GM12878 (cell line): ENCODE data around the gene PDCD7. TPM values are rescaled to one million over a fixed set of nuclear protein-coding genes. Genes with fewer than 3 reads are reported as not detected.

Source experiments
- ATAC-seq: fragments of 200-7000 bp; cut with Tn5 transposase; 3 replicates; pipeline ENCODE4 v1.9.1; 2020; ENCODE audit warnings: mild to moderate bottlenecking, moderate library complexity
- BruUV-seq: library from RNA; stranded (reverse); fragments of 400-500 nt; replicated peaks from 2 replicates; lab custom pipeline; 2021; lab: Mats Ljungman, UMichigan
- CTCF ChIA-PET: fragments of 300-600 bp; sonication (Branson Sonifier 250); formaldehyde crosslinking; extraction: SDS; loops from one replicate; lab custom pipeline; 2021; ENCODE audit warnings: inconsistent platforms; lab: Yijun Ruan, JAX
- POLR2A ChIA-PET: fragments of 350-600 bp; formaldehyde crosslinking; extraction: SDS; loops from one replicate; lab custom pipeline; 2021; ENCODE audit warnings: inconsistent platforms; lab: Charles Lee
- RAD21 ChIA-PET: fragments of 300-600 bp; sonication (Branson Sonifier 250); formaldehyde crosslinking; loops from one replicate; lab custom pipeline; 2023; ENCODE audit warnings: antibody characterized with exemption; ENCODE audit not compliant: unreplicated experiment; lab: Charles Lee
- SMC1A ChIA-PET: fragments of 300-600 bp; sonication (Branson Sonifier 250); formaldehyde crosslinking; loops from one replicate; lab custom pipeline; 2023; ENCODE audit not compliant: unreplicated experiment, uncharacterized antibody; lab: Charles Lee
- DNase-seq: peaks from one replicate; pipeline ENCODE4 v3.0.0-alpha.2; 2011; ENCODE audit warnings: low read depth, low spot score
- FAIRE-seq: peaks from 3 replicates; lab custom pipeline; 2011; peaks lifted over from hg19 to GRCh38; lab: Jason Lieb, UNC
- H2AFZ ChIP-seq: 2 replicates; pipeline ENCODE4 v1.6.0; 2011; ENCODE audit warnings: low read depth, low read length, control low read depth; ENCODE audit not compliant: control insufficient read depth
- H3K27ac ChIP-seq: 2 replicates; pipeline ENCODE4 v1.5.1; 2011; ENCODE audit warnings: control low read depth; ENCODE audit not compliant: control insufficient read depth, insufficient read depth
- H3K27me3 ChIP-seq, 2 experiments: replicated peaks in 1 of 2; 2 replicates each; pipeline versions ENCODE4 v1.6.0 to v1.6.1; 2011; ENCODE audit warnings: low read length in 1 of 2; ENCODE audit not compliant: control insufficient read depth in 2 of 2, insufficient read depth in 2 of 2
- H3K36me3 ChIP-seq, 2 experiments: 2 replicates each; pipeline ENCODE4 v1.5.1; 2011; ENCODE audit warnings: low read length in 1 of 2; ENCODE audit not compliant: control insufficient read depth in 2 of 2, insufficient read depth in 2 of 2
- H3K4me1 ChIP-seq: 2 replicates; pipeline ENCODE4 v1.6.1; 2011; ENCODE audit warnings: mild to moderate bottlenecking, low read length, moderate library complexity, mixed read lengths; ENCODE audit not compliant: control insufficient read depth, insufficient read depth
- H3K4me2 ChIP-seq: 2 replicates; pipeline ENCODE4 v1.6.0; 2011; ENCODE audit warnings: control low read depth; ENCODE audit not compliant: control insufficient read depth, insufficient read depth
- H3K4me3 ChIP-seq: fragments of 200-600 bp; sonication (generic); 2 replicates; pipeline ENCODE4 v1.5.1; 2016
- H3K79me2 ChIP-seq: 2 replicates; pipeline ENCODE4 v1.6.0; 2011; ENCODE audit warnings: low read length; ENCODE audit not compliant: control insufficient read depth, insufficient read depth
- H3K9ac ChIP-seq: 2 replicates; pipeline ENCODE4 v1.8.0; 2011; ENCODE audit warnings: low read length, control low read depth, mixed read lengths; ENCODE audit not compliant: control insufficient read depth, insufficient read depth
- H3K9me3 ChIP-seq: replicated peaks from 3 replicates; pipeline ENCODE4 v1.5.1; 2011; ENCODE audit warnings: mild to moderate bottlenecking, low read length; ENCODE audit not compliant: control insufficient read depth, insufficient read depth
- H4K20me1 ChIP-seq: 2 replicates; pipeline ENCODE4 v1.6.0; 2011; ENCODE audit not compliant: control insufficient read depth, insufficient read depth
- CHD1 ChIP-seq: IDR thresholded peaks from 2 replicates; pipeline ENCODE4 v1.6.1; 2012; ENCODE audit warnings: low read depth, low read length, improper control_type of control experiment
- CHD4 ChIP-seq: fragments of 200-600 bp; sonication (generic); IDR thresholded peaks from 2 replicates; pipeline ENCODE4 v1.6.1; 2016; ENCODE audit warnings: mild to moderate bottlenecking
- EP300 ChIP-seq, 2 experiments: fragments of 150-350 bp in 1 of 2; IDR thresholded peaks; 2 replicates each; pipeline ENCODE4 v1.6.1; 2011 to 2012; ENCODE audit warnings: low read depth in 2 of 2, low read length in 2 of 2, borderline replicate concordance in 1 of 2, improper control_type of control experiment in 1 of 2, inconsistent platforms in 1 of 2; ENCODE audit not compliant: control insufficient read depth in 1 of 2
- ETV6 ChIP-seq, 2 experiments: fragments of 450-650 bp in 1 of 2; IDR thresholded peaks in 1 of 2; conservative IDR thresholded peaks in 1 of 2; 2 replicates each; pipeline ENCODE4 v1.6.1; 2014; ENCODE audit warnings: antibody characterized with exemption in 1 of 2, borderline replicate concordance in 1 of 2, low read depth in 1 of 2, mild to moderate bottlenecking in 1 of 2, moderate library complexity in 1 of 2
- GATAD2B ChIP-seq: fragments of 450-650 bp; conservative IDR thresholded peaks from 2 replicates; pipeline ENCODE4 v1.6.1; 2017; ENCODE audit warnings: low read depth, mild to moderate bottlenecking, moderate library complexity
- MTA2 ChIP-seq: fragments of 450-650 bp; IDR thresholded peaks from 2 replicates; pipeline ENCODE4 v1.6.1; 2016; ENCODE audit warnings: low read depth, mild to moderate bottlenecking, moderate library complexity
- TARDBP ChIP-seq: IDR thresholded peaks from 2 replicates; pipeline ENCODE4 v1.6.1; 2016; ENCODE audit warnings: borderline replicate concordance
- TCF3 ChIP-seq: IDR thresholded peaks from 2 replicates; pipeline ENCODE4 v1.6.1; 2012; ENCODE audit warnings: low read depth, mild to moderate bottlenecking, low read length, borderline replicate concordance; ENCODE audit not compliant: insufficient read depth
- YBX1 ChIP-seq: fragments of 450-650 bp; IDR thresholded peaks from 2 replicates; pipeline ENCODE4 v1.6.1; 2016; ENCODE audit warnings: antibody characterized with exemption
- WGBS: methylation state at CpG from one replicate; pipeline ENCODE4 v1.1.6; 2016; ENCODE audit warnings: low lambda C conversion rate; ENCODE audit not compliant: insufficient replicate concordance, insufficient coverage; ENCODE audit errors: missing lambda C conversion rate; 5-methylcytosine and 5-hydroxymethylcytosine counted together
- in situ Hi-C: fragments of 300-500 bp; cut with MboI; formaldehyde crosslinking; loops from 9 replicates; pipeline ENCODE4 v1.14.3; 2018; ENCODE audit warnings: mixed read lengths
- intact Hi-C: fragments of 100-400 bp; cut with micrococcal nuclease; formaldehyde crosslinking; loops from one replicate; pipeline ENCODE4 v1.14.2; 2022; ENCODE audit not compliant: unreplicated experiment
- polyA plus RNA-seq, 11 experiments: library from polyadenylated mRNA; depleted of rRNA in 4 of 11; unstranded in 6 of 11; stranded (reverse) in 5 of 11; fragments of >200 nt; fragmentation: Nextera tagmentation in 4 of 11; fragmentation: Illumina TruSeq in 1 of 11; extraction: Ambion mirVana in 4 of 11; extraction: Trizol in 1 of 11; gene quantifications; 1 replicate in 1 of 11; 2 replicates in 10 of 11; pipeline versions ENCODE4 v1.2.1 to v1.2.3, GENCODE V29; 2011 to 2016; ENCODE audit warnings: inconsistent platforms in 2 of 11, missing spikeins in 2 of 11, low read depth in 1 of 11
- total RNA-seq, 4 experiments: library from RNA; depleted of rRNA in 3 of 4; stranded (reverse); fragments of >200 nt in 3 of 4; fragmentation: Illumina TruSeq in 1 of 4; extraction: Trizol in 1 of 4; gene quantifications; 2 replicates each; pipeline versions ENCODE4 v1.2.1 to v1.2.3, GENCODE V29; 2013 to 2021
- TF ChIP-seq, protein P1 (sequence below): IDR thresholded peaks from 2 replicates; pipeline ENCODE4 v1.6.1; 2012; ENCODE audit warnings: mild to moderate bottlenecking, low read depth, low read length
- TF ChIP-seq, protein P2 (sequence below), 3 experiments: IDR thresholded peaks in 2 of 3; conservative IDR thresholded peaks in 1 of 3; 2 replicates each; pipeline ENCODE4 v1.5.1; 2011; ENCODE audit warnings: low read depth in 3 of 3, low read length in 3 of 3, mild to moderate bottlenecking in 3 of 3, control low read depth in 2 of 3, moderate library complexity in 2 of 3, inconsistent platforms in 1 of 3, mixed read lengths in 1 of 3; ENCODE audit not compliant: control insufficient read depth in 2 of 3, insufficient read depth in 1 of 3; ENCODE audit errors: extremely low read depth in 1 of 3
- TF ChIP-seq, protein P3 (sequence below): fragments of 450-650 bp; conservative IDR thresholded peaks from 2 replicates; pipeline ENCODE4 v1.6.1; 2017; ENCODE audit warnings: mild to moderate bottlenecking, moderate library complexity

PDCD7 gene
- total and polyA plus RNA-seq, 10 of the 15 experiments (the other 5 are each of a cell fraction or from before 2014, with no cell fraction given): 4.2 to 24.2 (median 13.4) TPM

DNA sequence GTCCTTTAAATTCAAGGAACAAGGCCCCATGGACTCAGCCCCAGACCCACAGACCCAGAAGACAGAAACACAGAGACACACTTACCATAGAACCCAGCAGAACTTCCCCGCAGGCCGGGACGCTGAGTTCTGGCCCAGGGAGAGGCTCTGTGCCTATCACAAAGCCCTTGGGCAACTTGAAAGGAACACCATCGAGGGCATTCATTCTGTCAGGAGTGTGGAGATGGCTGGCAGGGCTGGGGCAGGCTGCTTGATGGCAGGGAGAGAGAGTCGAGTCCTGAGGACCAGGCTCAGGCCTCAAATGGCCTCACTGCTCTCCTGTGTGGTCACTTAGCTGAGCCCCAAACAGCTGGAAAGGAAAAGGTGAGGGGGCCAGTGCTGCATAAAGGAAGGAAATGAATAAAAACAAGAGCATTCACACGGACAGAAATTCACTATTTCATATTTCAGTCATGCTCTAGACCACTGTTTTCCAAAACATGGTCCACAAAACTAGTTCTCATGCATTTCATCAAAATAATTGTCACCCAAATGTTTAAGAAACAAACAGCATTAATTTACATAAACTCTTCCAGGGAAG lies 27.5 kb downstream of the PDCD7 start:
- CTCF ChIA-PET: interaction anchor here (1.3 kb wide), 1 partner anchor 215 kb away, joined by 3 read pairs; no protein-coding TSS in a partner anchor
- Histone ChIP-seq H3K27ac (no peak overlapping the region), H4K20me1 (no peaks in the 10 kb centered on the region), H3K79me2 (no peaks in the 10 kb centered on the region), H3K4me1 (no peaks in the 10 kb centered on the region), H3K4me2 (no peak overlapping the region), H3K9ac (no peak overlapping the region), H3K4me3 (no peak overlapping the region)
- BruUV-seq: no TSS peak
- no peak for ATAC-seq
- POLR2A ChIA-PET: no interaction called here
- no peak for FAIRE-seq
- no peak for DNase-seq
- SMC1A ChIA-PET: interaction anchor here (0.9 to 1.4 kb wide), 2 partner anchors 25 to 72 kb away, joined by 3 read pairs; no protein-coding TSS in a partner anchor
- TF ChIP-seq CHD4: no peak
- no peak for TF ChIP-seq ETV6 (conservative IDR thresholded peaks at IDR 0.05 in 1 of 2, IDR thresholded peaks at IDR 0.05 in 1 of 2; ENCODE audit: borderline replicate concordance in 1 of 2, low read depth in 1 of 2)
- TF ChIP-seq TARDBP: no peak
- no peak for TF ChIP-seq YBX1
- TF ChIP-seq, protein P1, sequence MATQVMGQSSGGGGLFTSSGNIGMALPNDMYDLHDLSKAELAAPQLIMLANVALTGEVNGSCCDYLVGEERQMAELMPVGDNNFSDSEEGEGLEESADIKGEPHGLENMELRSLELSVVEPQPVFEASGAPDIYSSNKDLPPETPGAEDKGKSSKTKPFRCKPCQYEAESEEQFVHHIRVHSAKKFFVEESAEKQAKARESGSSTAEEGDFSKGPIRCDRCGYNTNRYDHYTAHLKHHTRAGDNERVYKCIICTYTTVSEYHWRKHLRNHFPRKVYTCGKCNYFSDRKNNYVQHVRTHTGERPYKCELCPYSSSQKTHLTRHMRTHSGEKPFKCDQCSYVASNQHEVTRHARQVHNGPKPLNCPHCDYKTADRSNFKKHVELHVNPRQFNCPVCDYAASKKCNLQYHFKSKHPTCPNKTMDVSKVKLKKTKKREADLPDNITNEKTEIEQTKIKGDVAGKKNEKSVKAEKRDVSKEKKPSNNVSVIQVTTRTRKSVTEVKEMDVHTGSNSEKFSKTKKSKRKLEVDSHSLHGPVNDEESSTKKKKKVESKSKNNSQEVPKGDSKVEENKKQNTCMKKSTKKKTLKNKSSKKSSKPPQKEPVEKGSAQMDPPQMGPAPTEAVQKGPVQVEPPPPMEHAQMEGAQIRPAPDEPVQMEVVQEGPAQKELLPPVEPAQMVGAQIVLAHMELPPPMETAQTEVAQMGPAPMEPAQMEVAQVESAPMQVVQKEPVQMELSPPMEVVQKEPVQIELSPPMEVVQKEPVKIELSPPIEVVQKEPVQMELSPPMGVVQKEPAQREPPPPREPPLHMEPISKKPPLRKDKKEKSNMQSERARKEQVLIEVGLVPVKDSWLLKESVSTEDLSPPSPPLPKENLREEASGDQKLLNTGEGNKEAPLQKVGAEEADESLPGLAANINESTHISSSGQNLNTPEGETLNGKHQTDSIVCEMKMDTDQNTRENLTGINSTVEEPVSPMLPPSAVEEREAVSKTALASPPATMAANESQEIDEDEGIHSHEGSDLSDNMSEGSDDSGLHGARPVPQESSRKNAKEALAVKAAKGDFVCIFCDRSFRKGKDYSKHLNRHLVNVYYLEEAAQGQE: no peak
- no peak for TF ChIP-seq CHD1
- TF ChIP-seq MTA2: no peak
- TF ChIP-seq TCF3: no peak
- TF ChIP-seq EP300 (IDR thresholded peaks at IDR 0.05; ENCODE audit: borderline replicate concordance in 1 of 2, control insufficient read depth in 1 of 2, low read depth in 2 of 2, low read length in 2 of 2): no peak
- TF ChIP-seq, protein P2, sequence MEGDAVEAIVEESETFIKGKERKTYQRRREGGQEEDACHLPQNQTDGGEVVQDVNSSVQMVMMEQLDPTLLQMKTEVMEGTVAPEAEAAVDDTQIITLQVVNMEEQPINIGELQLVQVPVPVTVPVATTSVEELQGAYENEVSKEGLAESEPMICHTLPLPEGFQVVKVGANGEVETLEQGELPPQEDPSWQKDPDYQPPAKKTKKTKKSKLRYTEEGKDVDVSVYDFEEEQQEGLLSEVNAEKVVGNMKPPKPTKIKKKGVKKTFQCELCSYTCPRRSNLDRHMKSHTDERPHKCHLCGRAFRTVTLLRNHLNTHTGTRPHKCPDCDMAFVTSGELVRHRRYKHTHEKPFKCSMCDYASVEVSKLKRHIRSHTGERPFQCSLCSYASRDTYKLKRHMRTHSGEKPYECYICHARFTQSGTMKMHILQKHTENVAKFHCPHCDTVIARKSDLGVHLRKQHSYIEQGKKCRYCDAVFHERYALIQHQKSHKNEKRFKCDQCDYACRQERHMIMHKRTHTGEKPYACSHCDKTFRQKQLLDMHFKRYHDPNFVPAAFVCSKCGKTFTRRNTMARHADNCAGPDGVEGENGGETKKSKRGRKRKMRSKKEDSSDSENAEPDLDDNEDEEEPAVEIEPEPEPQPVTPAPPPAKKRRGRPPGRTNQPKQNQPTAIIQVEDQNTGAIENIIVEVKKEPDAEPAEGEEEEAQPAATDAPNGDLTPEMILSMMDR (IDR thresholded peaks at IDR 0.05 in 2 of 3, conservative IDR thresholded peaks at IDR 0.05 in 1 of 3; ENCODE audit: control insufficient read depth in 2 of 3, extremely low read depth in 1 of 3, insufficient read depth in 1 of 3, low read depth in 3 of 3, low read length in 3 of 3): no peak
- TF ChIP-seq, protein P3, sequence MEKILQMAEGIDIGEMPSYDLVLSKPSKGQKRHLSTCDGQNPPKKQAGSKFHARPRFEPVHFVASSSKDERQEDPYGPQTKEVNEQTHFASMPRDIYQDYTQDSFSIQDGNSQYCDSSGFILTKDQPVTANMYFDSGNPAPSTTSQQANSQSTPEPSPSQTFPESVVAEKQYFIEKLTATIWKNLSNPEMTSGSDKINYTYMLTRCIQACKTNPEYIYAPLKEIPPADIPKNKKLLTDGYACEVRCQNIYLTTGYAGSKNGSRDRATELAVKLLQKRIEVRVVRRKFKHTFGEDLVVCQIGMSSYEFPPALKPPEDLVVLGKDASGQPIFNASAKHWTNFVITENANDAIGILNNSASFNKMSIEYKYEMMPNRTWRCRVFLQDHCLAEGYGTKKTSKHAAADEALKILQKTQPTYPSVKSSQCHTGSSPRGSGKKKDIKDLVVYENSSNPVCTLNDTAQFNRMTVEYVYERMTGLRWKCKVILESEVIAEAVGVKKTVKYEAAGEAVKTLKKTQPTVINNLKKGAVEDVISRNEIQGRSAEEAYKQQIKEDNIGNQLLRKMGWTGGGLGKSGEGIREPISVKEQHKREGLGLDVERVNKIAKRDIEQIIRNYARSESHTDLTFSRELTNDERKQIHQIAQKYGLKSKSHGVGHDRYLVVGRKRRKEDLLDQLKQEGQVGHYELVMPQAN: no peak
- no peak for TF ChIP-seq GATAD2B
- TF ChIP-seq, all 136 proteins: peak for 0
- Histone ChIP-seq H3K36me3 (peaks cover 0 to 12% of the 10 kb centered on the region in 2 experiments; a peak in 2 of 4 replicates), H3K27me3 (no peaks in the 10 kb centered on the region), H2AFZ (no peak overlapping the region), H3K9me3 (no peaks in the 10 kb centered on the region)
- intact Hi-C loops: no loop called here
- 58% methylated on average over 6 of the region's 6 CpGs for WGBS
- RAD21 ChIA-PET: no interaction called here
- in situ Hi-C loops: no loop called here
